GM12878 (cell line): ENCODE measurements around the gene PRPSAP1. TPM values are rescaled to one million over a fixed set of nuclear protein-coding genes. Genes with fewer than 3 reads are reported as not detected.

ENCODE experiments used
- ASH2L ChIP-seq: fragments of 300-600, 200-600 bp; sonication (generic); IDR thresholded peaks from 2 replicates; pipeline ENCODE4 v1.6.1; 2017; ENCODE audit warnings: low read depth, mild to moderate bottlenecking, borderline replicate concordance
- CREB1 ChIP-seq: IDR thresholded peaks from 2 replicates; pipeline ENCODE4 v1.6.1; 2012; ENCODE audit warnings: low read depth, mild to moderate bottlenecking, inconsistent platforms
- KAT2A ChIP-seq: conservative IDR thresholded peaks from 2 replicates; pipeline ENCODE4 v1.6.1; 2011; ENCODE audit warnings: low read depth, low read length; ENCODE audit not compliant: control insufficient read depth
- SRF ChIP-seq, 2 experiments: IDR thresholded peaks; 2 replicates each; pipeline ENCODE4 v1.6.1; 2011; ENCODE audit warnings: low read depth in 2 of 2, low read length in 2 of 2, mild to moderate bottlenecking in 1 of 2, moderate library complexity in 1 of 2
- ZBED1 ChIP-seq: IDR thresholded peaks from 2 replicates; pipeline ENCODE4 v1.6.1; 2016; ENCODE audit warnings: borderline replicate concordance
- polyA plus RNA-seq, 11 experiments: library from polyadenylated mRNA; depleted of rRNA in 4 of 11; unstranded in 6 of 11; stranded (reverse) in 5 of 11; fragments of >200 nt; fragmentation: Nextera tagmentation in 4 of 11; fragmentation: Illumina TruSeq in 1 of 11; extraction: Ambion mirVana in 4 of 11; extraction: Trizol in 1 of 11; gene quantifications; 1 replicate in 1 of 11; 2 replicates in 10 of 11; pipeline versions ENCODE4 v1.2.1 to v1.2.3, GENCODE V29; 2011 to 2016; ENCODE audit warnings: inconsistent platforms in 2 of 11, missing spikeins in 2 of 11, low read depth in 1 of 11
- total RNA-seq, 4 experiments: library from RNA; depleted of rRNA in 3 of 4; stranded (reverse); fragments of >200 nt in 3 of 4; fragmentation: Illumina TruSeq in 1 of 4; extraction: Trizol in 1 of 4; gene quantifications; 2 replicates each; pipeline versions ENCODE4 v1.2.1 to v1.2.3, GENCODE V29; 2013 to 2021
- TF ChIP-seq, protein P1 (sequence below): fragments of 450-650 bp; formaldehyde crosslinking; IDR thresholded peaks from 2 replicates; pipeline ENCODE4 v1.4.0; 2020; ENCODE audit warnings: mild to moderate bottlenecking, moderate library complexity
- TF ChIP-seq, protein P2 (sequence below): IDR thresholded peaks from 2 replicates; pipeline ENCODE4 v1.6.1; 2012; ENCODE audit warnings: mild to moderate bottlenecking, low read depth, low read length

PRPSAP1 gene
- total and polyA plus RNA-seq, 10 of the 15 experiments (the other 5 are each of a cell fraction or from before 2014, with no cell fraction given) = 15.8 to 84.2 (median 44.2) TPM

DNA sequence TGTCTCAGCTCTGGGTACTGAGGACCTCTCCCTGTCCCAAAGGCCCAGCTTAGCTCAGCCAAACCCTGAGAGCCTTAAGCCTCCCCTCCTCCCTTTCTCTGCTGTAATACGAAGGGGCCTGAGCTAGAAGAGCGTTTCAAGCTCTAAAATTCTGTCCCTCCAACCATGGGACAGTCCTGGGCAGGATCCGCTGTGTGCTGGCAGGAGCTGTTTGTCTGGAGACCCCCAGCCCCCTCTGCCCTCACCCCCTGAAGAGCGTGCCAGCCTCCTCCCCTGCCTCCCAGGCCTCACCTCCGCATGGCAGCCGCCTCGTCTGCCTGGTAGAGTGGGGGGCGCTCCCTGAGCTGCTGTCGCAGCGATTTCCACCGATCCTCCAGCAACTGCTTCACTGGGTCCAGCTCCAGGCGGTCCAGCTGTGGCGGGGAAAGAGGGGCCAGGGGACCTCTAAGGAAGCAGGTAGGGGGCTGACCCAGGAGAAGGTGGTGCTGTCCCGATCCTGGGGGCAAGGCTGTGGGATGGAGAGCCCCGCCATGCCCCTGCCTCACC, 73.9 kb downstream of the PRPSAP1 start (continued):
- TF ChIP-seq, protein P1, sequence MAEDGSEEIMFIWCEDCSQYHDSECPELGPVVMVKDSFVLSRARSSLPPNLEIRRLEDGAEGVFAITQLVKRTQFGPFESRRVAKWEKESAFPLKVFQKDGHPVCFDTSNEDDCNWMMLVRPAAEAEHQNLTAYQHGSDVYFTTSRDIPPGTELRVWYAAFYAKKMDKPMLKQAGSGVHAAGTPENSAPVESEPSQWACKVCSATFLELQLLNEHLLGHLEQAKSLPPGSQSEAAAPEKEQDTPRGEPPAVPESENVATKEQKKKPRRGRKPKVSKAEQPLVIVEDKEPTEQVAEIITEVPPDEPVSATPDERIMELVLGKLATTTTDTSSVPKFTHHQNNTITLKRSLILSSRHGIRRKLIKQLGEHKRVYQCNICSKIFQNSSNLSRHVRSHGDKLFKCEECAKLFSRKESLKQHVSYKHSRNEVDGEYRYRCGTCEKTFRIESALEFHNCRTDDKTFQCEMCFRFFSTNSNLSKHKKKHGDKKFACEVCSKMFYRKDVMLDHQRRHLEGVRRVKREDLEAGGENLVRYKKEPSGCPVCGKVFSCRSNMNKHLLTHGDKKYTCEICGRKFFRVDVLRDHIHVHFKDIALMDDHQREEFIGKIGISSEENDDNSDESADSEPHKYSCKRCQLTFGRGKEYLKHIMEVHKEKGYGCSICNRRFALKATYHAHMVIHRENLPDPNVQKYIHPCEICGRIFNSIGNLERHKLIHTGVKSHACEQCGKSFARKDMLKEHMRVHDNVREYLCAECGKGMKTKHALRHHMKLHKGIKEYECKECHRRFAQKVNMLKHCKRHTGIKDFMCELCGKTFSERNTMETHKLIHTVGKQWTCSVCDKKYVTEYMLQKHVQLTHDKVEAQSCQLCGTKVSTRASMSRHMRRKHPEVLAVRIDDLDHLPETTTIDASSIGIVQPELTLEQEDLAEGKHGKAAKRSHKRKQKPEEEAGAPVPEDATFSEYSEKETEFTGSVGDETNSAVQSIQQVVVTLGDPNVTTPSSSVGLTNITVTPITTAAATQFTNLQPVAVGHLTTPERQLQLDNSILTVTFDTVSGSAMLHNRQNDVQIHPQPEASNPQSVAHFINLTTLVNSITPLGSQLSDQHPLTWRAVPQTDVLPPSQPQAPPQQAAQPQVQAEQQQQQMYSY (CRISPR knock-in tag) = no peak
- no peak for TF ChIP-seq ASH2L
- no peak for TF ChIP-seq ZBED1
- no peak for TF ChIP-seq CREB1
- TF ChIP-seq SRF (IDR thresholded peaks at IDR 0.05; ENCODE audit: low read depth in 2 of 2, low read length in 2 of 2) = no peak
- TF ChIP-seq, protein P2, sequence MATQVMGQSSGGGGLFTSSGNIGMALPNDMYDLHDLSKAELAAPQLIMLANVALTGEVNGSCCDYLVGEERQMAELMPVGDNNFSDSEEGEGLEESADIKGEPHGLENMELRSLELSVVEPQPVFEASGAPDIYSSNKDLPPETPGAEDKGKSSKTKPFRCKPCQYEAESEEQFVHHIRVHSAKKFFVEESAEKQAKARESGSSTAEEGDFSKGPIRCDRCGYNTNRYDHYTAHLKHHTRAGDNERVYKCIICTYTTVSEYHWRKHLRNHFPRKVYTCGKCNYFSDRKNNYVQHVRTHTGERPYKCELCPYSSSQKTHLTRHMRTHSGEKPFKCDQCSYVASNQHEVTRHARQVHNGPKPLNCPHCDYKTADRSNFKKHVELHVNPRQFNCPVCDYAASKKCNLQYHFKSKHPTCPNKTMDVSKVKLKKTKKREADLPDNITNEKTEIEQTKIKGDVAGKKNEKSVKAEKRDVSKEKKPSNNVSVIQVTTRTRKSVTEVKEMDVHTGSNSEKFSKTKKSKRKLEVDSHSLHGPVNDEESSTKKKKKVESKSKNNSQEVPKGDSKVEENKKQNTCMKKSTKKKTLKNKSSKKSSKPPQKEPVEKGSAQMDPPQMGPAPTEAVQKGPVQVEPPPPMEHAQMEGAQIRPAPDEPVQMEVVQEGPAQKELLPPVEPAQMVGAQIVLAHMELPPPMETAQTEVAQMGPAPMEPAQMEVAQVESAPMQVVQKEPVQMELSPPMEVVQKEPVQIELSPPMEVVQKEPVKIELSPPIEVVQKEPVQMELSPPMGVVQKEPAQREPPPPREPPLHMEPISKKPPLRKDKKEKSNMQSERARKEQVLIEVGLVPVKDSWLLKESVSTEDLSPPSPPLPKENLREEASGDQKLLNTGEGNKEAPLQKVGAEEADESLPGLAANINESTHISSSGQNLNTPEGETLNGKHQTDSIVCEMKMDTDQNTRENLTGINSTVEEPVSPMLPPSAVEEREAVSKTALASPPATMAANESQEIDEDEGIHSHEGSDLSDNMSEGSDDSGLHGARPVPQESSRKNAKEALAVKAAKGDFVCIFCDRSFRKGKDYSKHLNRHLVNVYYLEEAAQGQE = no peak
- no peak for TF ChIP-seq KAT2A
